Stimulated activated naive CD8-positive, alpha-beta T cell treated with anti-CD3 and anti-CD28 coated beads, Interleukin-15, Interleukin-2, amounts not matched to agents 100 U/mL and 50 U/mL, for 24 hours (primary cell): Measurements from ENCODE around the gene TRPM7.
"Not testable (repeated sequence)": the region's sequence is repeated elsewhere in the genome, so short reads cannot be mapped to it uniquely, and the experiment has no call there.

Experiments used
- ATAC-seq: fragments of 150-1000 bp; cut with Tn5 transposase; one replicate; pipeline ENCODE4 v1.10.0; 2021
- DNase-seq: peaks from one replicate; pipeline ENCODE4 v3.0.0; 2021

Gene TRPM7, protein sequence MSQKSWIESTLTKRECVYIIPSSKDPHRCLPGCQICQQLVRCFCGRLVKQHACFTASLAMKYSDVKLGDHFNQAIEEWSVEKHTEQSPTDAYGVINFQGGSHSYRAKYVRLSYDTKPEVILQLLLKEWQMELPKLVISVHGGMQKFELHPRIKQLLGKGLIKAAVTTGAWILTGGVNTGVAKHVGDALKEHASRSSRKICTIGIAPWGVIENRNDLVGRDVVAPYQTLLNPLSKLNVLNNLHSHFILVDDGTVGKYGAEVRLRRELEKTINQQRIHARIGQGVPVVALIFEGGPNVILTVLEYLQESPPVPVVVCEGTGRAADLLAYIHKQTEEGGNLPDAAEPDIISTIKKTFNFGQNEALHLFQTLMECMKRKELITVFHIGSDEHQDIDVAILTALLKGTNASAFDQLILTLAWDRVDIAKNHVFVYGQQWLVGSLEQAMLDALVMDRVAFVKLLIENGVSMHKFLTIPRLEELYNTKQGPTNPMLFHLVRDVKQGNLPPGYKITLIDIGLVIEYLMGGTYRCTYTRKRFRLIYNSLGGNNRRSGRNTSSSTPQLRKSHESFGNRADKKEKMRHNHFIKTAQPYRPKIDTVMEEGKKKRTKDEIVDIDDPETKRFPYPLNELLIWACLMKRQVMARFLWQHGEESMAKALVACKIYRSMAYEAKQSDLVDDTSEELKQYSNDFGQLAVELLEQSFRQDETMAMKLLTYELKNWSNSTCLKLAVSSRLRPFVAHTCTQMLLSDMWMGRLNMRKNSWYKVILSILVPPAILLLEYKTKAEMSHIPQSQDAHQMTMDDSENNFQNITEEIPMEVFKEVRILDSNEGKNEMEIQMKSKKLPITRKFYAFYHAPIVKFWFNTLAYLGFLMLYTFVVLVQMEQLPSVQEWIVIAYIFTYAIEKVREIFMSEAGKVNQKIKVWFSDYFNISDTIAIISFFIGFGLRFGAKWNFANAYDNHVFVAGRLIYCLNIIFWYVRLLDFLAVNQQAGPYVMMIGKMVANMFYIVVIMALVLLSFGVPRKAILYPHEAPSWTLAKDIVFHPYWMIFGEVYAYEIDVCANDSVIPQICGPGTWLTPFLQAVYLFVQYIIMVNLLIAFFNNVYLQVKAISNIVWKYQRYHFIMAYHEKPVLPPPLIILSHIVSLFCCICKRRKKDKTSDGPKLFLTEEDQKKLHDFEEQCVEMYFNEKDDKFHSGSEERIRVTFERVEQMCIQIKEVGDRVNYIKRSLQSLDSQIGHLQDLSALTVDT (N-terminal part only)

GRCh38 chr15:50686469-50687301 lies at the start of gene TRPM7:
TRPM7 (minus strand) TSS chr15:50686797; CDS start chr15:50686533, 264 bp downstream.
- ATAC-seq, result peak; percentile 92

DNA sequence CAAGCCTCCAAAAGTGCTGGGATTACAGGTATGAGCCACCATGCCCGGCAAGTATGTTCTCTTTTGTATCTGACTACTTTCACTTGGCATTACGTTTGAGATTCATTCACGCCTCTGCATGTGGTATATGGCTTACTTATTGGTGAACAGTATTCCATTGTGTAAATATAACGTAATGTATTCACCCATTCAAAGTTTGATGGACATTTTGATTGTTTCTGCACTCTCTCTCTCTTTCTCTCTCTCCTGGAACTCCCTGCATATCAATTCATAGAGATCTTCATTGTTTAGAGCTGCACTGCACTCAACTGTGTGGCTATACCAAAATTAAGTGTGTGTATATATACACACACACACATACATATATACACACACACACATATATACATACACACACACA lies 48.6 kb upstream of the TRPM7 start:
- ATAC-seq (no peak), DNase-seq (no peak)

More at GRCh38 chr15:50686469-50687301, at the start of gene TRPM7:
- DNase-seq, result peak; percentile 92

- ATAC-seq (no peak), DNase-seq (no peak)
Observed at GRCh38 chr15:50726315-50726714, 39.7 kb upstream of the TRPM7 start.

- ATAC-seq (no peak), DNase-seq (no peak)
Observed at GRCh38 chr15:50718700-50719125, 32.1 kb upstream of the TRPM7 start.

- ATAC-seq, result no peak
- DNase-seq, result no peak
Observed at GRCh38 chr15:50712018-50712417, 25.4 kb upstream of the TRPM7 start.

DNA sequence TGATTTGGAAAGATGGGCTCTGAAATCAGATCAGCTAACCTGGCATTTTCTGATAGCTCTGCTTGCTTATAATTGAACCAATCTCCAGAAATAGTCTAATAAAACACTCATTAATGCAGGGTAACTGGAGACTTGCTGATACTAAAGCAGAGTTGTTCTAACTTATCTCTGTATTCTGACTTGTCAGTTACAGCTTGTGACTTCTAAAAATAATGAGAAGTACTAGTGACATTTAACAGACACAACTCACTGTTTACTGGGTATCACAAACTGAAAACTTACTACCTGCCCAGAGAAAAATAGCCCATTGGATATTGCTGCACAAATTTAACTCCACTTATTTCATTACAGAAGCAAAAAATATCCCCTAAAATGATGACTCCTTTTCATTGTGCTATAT lies 24.0 kb upstream of the TRPM7 start:
- no peak for DNase-seq
- ATAC-seq, result no peak

DNA sequence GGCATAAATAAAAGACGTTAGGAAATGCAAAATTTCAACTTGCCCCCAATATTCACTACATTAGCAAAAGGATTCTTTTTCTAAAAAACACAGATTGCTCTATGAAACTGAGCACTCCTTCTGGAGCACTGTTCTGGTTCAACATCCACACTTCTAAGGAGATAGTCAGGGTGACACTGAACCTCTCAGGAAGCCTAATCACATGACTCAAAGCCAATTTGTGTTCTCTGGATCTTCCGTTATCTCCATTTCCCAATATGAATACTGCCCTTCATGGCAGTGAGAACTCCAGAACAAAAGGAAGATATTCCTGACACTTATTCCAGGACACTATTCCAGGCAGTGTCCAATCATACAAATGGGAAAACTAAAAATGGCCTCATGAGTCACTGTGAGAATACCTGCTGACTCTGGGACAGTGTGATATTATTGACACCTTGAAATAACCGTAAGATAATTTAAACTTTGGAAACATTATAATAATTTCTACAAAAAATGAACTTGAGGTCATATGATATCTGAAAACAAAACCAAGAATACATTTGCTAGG lies 21.4 kb upstream of the TRPM7 start:
- ATAC-seq (no peak), DNase-seq (no peak)

- ATAC-seq (no peak), DNase-seq (no peak)
Observed at GRCh38 chr15:50702762-50703334, 16.3 kb upstream of the TRPM7 start.

DNA sequence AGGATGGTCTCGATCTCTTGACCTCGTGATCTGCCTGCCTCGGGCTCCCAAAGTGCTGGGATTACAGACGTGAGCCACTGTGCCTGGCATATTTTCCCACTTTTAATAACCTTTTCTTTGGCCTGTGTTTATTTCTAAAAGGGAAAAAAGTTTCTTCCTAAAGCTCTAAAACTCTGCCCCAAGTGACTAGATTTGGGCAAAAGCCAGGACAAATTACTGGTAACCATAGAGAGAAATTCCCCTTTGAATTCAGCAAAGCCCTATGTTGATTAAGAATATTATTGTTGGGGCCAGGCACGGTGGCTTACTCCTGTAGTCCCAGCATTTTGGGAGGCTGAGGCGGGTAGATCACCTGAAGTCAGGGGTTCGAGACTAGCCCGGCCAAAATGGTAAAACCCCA lies 11.5 kb upstream of the TRPM7 start:
- DNase-seq (no peak), ATAC-seq (no peak)

DNA sequence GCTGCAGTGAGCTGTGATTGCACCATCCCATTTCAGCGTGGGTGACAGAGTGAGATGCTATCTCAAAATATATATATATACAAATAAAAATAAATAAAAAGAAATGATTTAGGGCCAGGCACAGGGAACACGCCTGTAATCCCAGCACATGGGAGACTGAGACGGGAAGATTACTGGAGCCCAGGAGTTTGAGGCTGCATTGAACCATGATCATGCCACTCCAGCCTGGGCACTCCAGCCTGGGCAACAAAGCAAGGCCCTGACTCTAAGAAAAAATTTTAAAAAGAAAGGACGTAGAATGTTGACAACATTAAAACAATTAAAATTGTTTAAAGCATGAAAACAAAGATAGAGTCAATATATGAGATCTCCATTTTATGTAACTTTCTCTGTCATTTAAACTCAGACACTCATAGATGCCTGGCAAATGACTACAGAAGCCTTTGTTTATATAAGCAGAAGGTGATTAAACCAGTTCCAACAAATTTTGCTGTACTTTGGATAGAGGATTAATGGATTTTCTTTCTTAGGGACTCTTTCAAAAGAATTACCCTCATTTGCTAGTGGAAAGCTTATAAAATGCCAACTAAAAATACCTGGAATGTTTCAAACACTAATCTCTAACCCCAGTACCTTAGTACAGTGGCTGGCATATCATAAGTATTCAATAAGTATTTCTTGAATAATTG lies 10.7 kb upstream of the TRPM7 start:
- ATAC-seq (no peak), DNase-seq (no peak)

DNA sequence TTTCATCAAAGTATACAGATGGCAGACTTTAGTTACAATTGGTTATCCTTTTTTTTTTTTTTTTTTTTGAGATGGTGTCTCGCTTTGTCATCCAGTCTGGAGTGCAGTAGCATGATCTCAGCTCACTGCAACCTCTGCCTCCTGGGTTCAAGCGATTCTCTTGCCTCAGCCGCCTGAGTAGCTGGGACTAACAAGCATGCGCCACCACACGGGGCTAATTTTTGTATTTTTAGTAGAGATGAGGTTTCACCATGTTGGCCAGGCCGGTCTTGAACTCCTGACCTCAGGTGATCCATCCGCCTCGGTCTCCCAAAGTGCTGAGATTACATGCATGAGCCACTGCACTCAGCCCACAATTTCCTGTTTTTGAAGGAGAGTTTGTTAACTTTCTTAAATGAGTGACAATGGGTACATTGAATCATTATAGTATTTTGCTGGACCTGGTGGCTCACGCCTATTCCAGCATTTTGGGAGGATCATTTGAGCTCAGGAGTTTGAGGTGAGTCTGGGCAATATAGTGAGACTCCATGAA lies 8.1 kb upstream of the TRPM7 start:
- DNase-seq, ATAC-seq: not testable (repeated sequence)

DNA sequence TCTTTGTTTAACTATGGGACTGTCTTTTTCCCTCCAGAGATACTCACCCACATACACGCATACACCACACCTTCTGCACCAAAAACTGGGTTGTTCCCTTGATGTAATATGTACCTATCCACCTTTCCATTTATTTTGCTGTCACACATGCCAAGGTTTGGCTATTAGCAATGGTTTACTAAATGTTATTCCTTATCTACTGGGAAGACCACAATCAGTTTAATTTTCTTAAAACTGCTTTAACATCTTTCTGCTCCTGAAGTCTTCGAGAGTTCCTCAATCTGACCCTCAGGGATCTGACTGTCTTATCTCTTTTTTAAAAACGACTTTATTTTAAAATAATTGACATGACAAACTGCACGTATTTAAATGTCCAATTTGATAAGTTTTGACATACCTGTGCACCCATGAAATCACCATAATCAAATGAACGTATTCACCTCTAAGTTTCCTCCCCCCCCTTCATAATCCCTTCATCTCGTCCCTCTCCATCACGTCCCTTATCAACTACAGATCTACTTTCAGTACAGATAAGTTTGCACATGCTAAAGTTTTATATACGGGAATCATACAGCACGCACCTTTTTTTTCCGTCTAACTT lies 805 bp upstream of the TRPM7 start:
- ATAC-seq (no peak), DNase-seq (no peak)

DNA sequence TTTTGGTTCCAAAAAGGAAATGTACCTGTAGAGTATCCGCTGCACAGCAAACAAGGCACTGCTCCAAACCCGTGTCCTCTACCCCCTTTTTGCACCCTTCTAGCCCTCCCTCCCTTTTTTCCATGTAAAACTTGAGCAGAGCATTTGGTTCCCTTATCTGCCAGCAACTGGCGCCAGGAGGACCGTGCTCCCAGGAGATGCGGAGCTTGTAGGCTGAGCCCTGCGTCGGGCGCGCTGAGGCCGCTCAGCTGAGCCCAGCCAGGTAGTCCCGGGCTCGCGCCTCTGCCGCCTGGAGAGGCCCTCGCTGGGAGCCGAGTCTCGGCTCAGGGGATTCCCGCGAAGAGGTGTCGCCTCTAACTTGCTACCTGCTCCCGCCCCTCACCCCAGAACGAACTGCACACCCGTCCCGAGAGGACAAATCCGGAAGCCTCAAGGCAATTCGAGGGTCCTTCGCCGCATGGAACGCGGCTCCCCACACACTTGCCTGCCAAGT lies 575 bp downstream of the TRPM7 start:
- ATAC-seq, result peak; percentile 80
- DNase-seq, result peak; percentile 79

DNA sequence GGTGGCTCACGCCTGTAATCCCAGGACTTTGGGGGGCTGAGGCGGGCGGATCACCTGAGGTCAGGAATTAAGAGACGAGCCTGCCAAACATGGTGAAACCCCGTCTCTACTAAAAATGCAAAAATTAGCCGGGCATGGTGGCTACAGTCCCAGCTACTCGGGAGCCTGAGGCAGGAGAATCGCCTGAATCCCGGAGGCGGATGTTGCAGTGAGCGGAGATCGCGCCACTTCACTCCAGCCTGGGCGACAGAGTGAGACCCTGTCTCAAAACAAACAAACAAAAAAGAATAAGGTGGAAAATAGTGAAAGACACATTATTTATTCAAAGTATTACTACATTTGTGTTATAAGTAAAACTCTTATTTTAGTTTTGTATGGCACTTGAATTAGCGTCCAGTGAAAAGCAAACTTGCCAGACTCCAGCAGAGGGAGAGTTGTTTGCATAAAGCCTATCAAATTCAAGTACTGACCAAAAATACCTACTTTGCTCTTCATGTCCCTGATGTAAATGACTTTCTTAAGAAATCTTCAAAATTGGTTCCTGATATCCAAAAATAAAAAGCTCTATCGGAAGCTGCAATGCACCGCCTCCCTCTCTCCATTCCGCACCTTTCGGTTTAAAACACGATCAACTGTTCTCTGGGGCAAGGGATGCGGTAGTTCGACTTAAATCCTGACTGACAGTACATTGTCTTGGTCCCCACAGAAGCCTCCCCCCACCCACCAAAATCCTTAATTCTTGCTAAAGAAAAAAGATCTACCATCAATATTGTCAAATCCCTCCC lies 1.2 kb downstream of the TRPM7 start:
- DNase-seq, result no peak

DNA sequence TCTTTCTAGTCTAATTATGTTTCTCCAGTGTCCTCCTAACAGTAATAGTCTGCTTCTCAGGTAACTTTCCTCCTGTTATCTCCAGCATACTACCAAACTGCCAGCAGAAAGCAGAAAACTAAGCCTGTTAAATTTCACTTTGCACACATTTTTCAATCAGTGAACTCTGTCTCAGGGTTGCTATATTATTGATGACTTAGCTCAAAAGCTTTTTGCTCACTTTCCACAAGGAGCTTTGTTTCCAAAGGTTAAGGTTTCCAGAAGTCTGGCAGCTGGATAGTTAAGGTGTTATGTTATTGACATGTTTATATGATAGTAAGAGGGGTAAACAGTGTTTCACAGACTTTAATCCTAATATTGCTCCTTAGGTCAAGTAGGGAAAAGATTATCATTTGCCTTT lies 5.1 kb downstream of the TRPM7 start:
- ATAC-seq (no peak), DNase-seq (no peak)

More for the DNA sequence above, 1.2 kb downstream of the TRPM7 start:
- ATAC-seq, result no peak

- DNase-seq (no peak), ATAC-seq (no peak)
Observed at GRCh38 chr15:50676799-50677483, 9.7 kb downstream of the TRPM7 start.

DNA sequence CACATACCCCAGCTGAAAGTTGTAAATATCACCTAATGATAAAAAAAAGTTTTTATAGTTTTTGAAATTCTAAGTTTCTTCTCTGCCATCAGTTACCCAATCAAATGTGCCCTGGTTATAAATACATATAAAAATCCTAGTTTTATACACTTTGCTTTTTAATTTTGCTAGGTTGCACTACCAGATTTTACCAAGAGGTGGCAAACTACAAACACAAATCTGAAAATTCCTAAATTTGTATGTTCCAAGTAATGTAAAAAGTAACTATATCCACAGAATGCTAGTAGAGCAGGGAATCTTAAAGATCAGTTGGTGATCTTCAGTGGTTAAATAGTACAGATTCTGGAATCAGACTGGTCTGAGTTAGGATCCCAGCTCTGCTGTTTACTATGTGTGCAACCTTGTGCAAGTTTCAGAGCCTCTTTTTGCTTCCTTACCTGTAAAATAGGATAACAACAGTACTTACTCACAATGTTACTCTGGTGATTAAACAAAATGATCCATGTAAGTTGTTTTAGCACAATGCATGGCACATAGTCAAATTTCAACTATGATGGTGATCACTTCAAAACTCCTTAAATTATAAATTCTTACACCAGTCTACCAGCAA lies 11.0 kb downstream of the TRPM7 start:
- DNase-seq, result no peak
- ATAC-seq, result no peak
